PFSK-1 (cell line): Measurements from ENCODE around the gene TRNP1.

Experiments used
- POLR2AphosphoS5 ChIP-seq: IDR thresholded peaks from 2 replicates; pipeline ENCODE4 v1.6.1; 2012; ENCODE audit warnings: low read depth, mild to moderate bottlenecking, control low read depth, low read length, moderate library complexity
- TAF1 ChIP-seq: IDR thresholded peaks from 2 replicates; pipeline ENCODE4 v1.6.1; 2012; ENCODE audit warnings: low read length, control low read depth, borderline replicate concordance; ENCODE audit not compliant: insufficient read depth
- TF ChIP-seq, protein P1 (sequence below), 2 experiments: IDR thresholded peaks; 2 replicates each; pipeline versions ENCODE4 v1.6.1 to v1.8.0; 2011 to 2012; ENCODE audit warnings: low read depth in 2 of 2, low read length in 2 of 2, control low read depth in 1 of 2, inconsistent platforms in 1 of 2, mild to moderate bottlenecking in 1 of 2, moderate library complexity in 1 of 2; ENCODE audit not compliant: insufficient read depth in 1 of 2

DNA sequence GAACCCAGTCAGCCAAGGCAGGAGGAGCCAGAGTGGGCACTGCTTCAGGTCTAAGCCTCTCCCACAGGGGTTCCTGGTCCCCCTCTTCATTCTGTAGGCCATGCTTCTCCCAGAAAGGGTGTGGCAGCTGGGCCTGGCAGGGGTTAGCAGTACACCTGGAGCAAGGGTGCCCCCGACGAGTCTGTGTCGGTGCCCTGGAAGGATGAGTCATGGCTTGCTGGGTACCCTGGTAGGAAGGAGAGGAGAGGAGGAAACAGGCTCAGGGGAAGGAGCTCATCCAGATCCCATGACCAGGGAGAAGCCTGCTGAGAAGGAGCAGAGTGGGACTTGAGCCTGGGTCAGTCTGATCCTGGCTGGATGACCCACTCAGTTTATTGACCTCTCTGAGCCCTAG is 43.6 kb upstream of the TRNP1 start:
- TF ChIP-seq TAF1 (no peak), POLR2AphosphoS5 (no peak)
- TF ChIP-seq, protein P1, sequence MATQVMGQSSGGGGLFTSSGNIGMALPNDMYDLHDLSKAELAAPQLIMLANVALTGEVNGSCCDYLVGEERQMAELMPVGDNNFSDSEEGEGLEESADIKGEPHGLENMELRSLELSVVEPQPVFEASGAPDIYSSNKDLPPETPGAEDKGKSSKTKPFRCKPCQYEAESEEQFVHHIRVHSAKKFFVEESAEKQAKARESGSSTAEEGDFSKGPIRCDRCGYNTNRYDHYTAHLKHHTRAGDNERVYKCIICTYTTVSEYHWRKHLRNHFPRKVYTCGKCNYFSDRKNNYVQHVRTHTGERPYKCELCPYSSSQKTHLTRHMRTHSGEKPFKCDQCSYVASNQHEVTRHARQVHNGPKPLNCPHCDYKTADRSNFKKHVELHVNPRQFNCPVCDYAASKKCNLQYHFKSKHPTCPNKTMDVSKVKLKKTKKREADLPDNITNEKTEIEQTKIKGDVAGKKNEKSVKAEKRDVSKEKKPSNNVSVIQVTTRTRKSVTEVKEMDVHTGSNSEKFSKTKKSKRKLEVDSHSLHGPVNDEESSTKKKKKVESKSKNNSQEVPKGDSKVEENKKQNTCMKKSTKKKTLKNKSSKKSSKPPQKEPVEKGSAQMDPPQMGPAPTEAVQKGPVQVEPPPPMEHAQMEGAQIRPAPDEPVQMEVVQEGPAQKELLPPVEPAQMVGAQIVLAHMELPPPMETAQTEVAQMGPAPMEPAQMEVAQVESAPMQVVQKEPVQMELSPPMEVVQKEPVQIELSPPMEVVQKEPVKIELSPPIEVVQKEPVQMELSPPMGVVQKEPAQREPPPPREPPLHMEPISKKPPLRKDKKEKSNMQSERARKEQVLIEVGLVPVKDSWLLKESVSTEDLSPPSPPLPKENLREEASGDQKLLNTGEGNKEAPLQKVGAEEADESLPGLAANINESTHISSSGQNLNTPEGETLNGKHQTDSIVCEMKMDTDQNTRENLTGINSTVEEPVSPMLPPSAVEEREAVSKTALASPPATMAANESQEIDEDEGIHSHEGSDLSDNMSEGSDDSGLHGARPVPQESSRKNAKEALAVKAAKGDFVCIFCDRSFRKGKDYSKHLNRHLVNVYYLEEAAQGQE (IDR thresholded peaks at IDR 0.05; ENCODE audit: insufficient read depth in 1 of 2, low read depth in 2 of 2, low read length in 2 of 2) = no peak
